Endothelial cell of umbilical vein (primary cell): ENCODE measurements around the gene SUPT3H.

Source experiments
- CTCF ChIP-seq, 2 donors: IDR thresholded peaks; 1 replicate in 1 of 2; 2 replicates in 1 of 2; pipeline ENCODE4 v1.5.1; 2011; ENCODE audit warnings: low read length in 2 of 2, mild to moderate bottlenecking in 2 of 2, moderate library complexity in 2 of 2, control low read depth in 1 of 2, inconsistent platforms in 1 of 2, low read depth in 1 of 2; ENCODE audit not compliant: insufficient read depth in 1 of 2; ENCODE audit errors: extremely low read depth in 1 of 2
- EZH2 ChIP-seq: IDR thresholded peaks from 2 replicates; pipeline ENCODE4 v1.6.1; 2012; ENCODE audit warnings: borderline replicate concordance, low read depth, mild to moderate bottlenecking, moderate library complexity, low read length, inconsistent platforms; ENCODE audit not compliant: severe bottlenecking
- FOS ChIP-seq: IDR thresholded peaks from 2 replicates; pipeline ENCODE4 v1.6.1; 2011; ENCODE audit warnings: mild to moderate bottlenecking, low read length, moderate library complexity, borderline replicate concordance; ENCODE audit not compliant: insufficient read depth
- GATA2 ChIP-seq: IDR thresholded peaks from 2 replicates; pipeline ENCODE4 v1.7.0; 2011; ENCODE audit warnings: low read depth, mild to moderate bottlenecking, moderate library complexity, mixed read lengths, low read length; ENCODE audit not compliant: insufficient read length, insufficient read depth
- JUN ChIP-seq: IDR thresholded peaks from 2 replicates; pipeline ENCODE4 v1.6.1; 2011; ENCODE audit warnings: borderline replicate concordance, low read depth; ENCODE audit not compliant: insufficient read length, insufficient read depth
- MYC ChIP-seq: IDR thresholded peaks from one replicate; pipeline ENCODE4 v1.6.1; 2011; ENCODE audit warnings: mild to moderate bottlenecking, low read depth, low read length
- POLR2A ChIP-seq: IDR thresholded peaks from 2 replicates; pipeline ENCODE4 v1.6.1; 2012; ENCODE audit warnings: low read depth, mild to moderate bottlenecking, control low read depth, low read length
- POLR2AphosphoS5 ChIP-seq: IDR thresholded peaks from 2 replicates; pipeline ENCODE4 v1.6.1; 2012; ENCODE audit warnings: low read depth, mild to moderate bottlenecking, control low read depth, low read length, moderate library complexity; ENCODE audit not compliant: insufficient read depth
- TF ChIP-seq, protein P1 (sequence below): IDR thresholded peaks from 2 replicates; pipeline ENCODE4 v1.6.1; 2011; ENCODE audit not compliant: insufficient read depth, insufficient read length

DNA sequence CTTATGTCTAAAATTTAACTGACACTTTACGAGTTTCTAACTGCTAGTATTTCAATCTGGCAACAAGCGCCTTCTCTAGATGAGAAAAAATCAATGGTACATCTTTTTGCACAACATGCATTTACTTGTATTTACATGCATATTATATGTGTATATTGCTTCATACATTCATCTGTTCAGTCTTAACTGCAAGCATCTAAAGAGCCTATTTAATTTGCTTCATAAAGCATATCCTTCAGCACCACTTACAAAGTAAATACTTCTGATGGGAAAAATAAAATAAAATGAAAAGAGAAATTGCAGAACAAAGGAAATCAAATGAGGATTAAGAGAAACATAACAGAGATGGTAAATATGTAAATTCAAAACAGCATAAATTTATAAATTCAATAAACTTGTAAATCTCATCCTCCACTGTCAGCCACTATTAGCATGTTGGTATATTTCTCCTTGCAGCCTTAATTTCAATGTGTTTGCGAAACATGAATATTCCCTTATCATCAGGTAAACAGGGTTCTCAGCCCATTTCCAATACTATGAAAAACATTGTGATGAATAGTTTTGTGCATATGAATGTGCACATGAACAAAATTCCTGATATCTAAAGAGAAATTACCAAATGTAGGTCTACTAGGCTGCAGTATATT lies 382.1 kb downstream of the SUPT3H start:
- TF ChIP-seq, protein P1, sequence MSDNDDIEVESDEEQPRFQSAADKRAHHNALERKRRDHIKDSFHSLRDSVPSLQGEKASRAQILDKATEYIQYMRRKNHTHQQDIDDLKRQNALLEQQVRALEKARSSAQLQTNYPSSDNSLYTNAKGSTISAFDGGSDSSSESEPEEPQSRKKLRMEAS = no peak
- TF ChIP-seq POLR2A (no peak), CTCF (IDR thresholded peaks at IDR 0.05; ENCODE audit: extremely low read depth in 1 of 2, insufficient read depth in 1 of 2, low read depth in 1 of 2, low read length in 2 of 2) (no peak), POLR2AphosphoS5 (no peak), EZH2 (no peak), MYC (no peak), GATA2 (no peak), FOS (no peak), JUN (no peak)
